Liver (tissue), 9 donors: ENCODE measurements around the gene NIP7. TPM values are rescaled to one million over a fixed set of nuclear protein-coding genes. Genes with fewer than 3 reads are reported as not detected.
A peak's percentile ranks its signal among the peaks of the same experiment; 100 is the strongest.

ENCODE experiments used
- DNase-seq: peaks from one replicate; pipeline ENCODE4 v3.0.0-alpha.2; 2017; ENCODE audit warnings: low spot score
- H3K27ac ChIP-seq, 2 donors: one replicate each; pipeline ENCODE4 v1.7.0; 2013; ENCODE audit warnings: inconsistent platforms in 2 of 2, low read length in 2 of 2, control low read depth in 1 of 2, low read depth in 1 of 2, mild to moderate bottlenecking in 1 of 2
- H3K27me3 ChIP-seq, 4 donors: one replicate each; pipeline versions ENCODE4 v1.6.1 to v1.7.0; 2013; ENCODE audit warnings: low read length in 3 of 4, inconsistent platforms in 1 of 4, mild to moderate bottlenecking in 1 of 4, moderate library complexity in 1 of 4; ENCODE audit not compliant: control insufficient read depth in 4 of 4, insufficient read depth in 4 of 4
- H3K36me3 ChIP-seq, 4 donors: one replicate each; pipeline versions ENCODE4 v1.6.1 to v1.7.0; 2013; ENCODE audit warnings: low read length in 3 of 4, mild to moderate bottlenecking in 3 of 4, low read depth in 1 of 4, moderate library complexity in 1 of 4; ENCODE audit not compliant: control insufficient read depth in 4 of 4, insufficient read depth in 3 of 4
- H3K4me1 ChIP-seq, 4 donors: one replicate each; pipeline versions ENCODE4 v1.6.1 to v1.7.0; 2013; ENCODE audit warnings: low read length in 3 of 4, mild to moderate bottlenecking in 3 of 4, moderate library complexity in 1 of 4; ENCODE audit not compliant: control insufficient read depth in 4 of 4, insufficient read depth in 4 of 4
- H3K4me3 ChIP-seq, 3 donors: one replicate each; pipeline versions ENCODE4 v1.6.1 to v1.7.0; 2013; ENCODE audit warnings: low read length in 3 of 3, control low read depth in 1 of 3, low read depth in 1 of 3, mild to moderate bottlenecking in 1 of 3
- H3K9ac ChIP-seq, 2 donors: one replicate each; pipeline ENCODE4 v1.7.0; 2013; ENCODE audit warnings: low read length in 2 of 2, mild to moderate bottlenecking in 2 of 2, moderate library complexity in 2 of 2, control low read depth in 1 of 2, low read depth in 1 of 2
- H3K9me3 ChIP-seq, 4 donors: one replicate each; pipeline versions ENCODE4 v1.6.1 to v1.7.0; 2013; ENCODE audit warnings: low read length in 3 of 4; ENCODE audit not compliant: control insufficient read depth in 4 of 4
- ATF3 ChIP-seq: IDR thresholded peaks from 2 replicates; pipeline ENCODE4 v1.6.1; 2016; ENCODE audit warnings: antibody characterized with exemption
- EGR1 ChIP-seq, 2 donors: IDR thresholded peaks; 2 replicates each; pipeline ENCODE4 v1.6.1; 2016 to 2018; ENCODE audit warnings: antibody characterized with exemption in 2 of 2, low read depth in 2 of 2
- FOXA1 ChIP-seq: IDR thresholded peaks from 2 replicates; pipeline ENCODE4 v1.6.1; 2016; ENCODE audit warnings: antibody characterized with exemption
- FOXA2 ChIP-seq: IDR thresholded peaks from 2 replicates; pipeline ENCODE4 v1.6.1; 2016; ENCODE audit warnings: antibody characterized with exemption
- GABPA ChIP-seq, 2 donors: IDR thresholded peaks in 1 of 2; conservative IDR thresholded peaks in 1 of 2; 2 replicates each; pipeline ENCODE4 v1.6.1; 2016; ENCODE audit warnings: antibody characterized with exemption in 2 of 2, mild to moderate bottlenecking in 1 of 2, moderate library complexity in 1 of 2
- HNF4A ChIP-seq, 2 donors: conservative IDR thresholded peaks; 2 replicates each; pipeline ENCODE4 v1.6.1; 2016; ENCODE audit warnings: antibody characterized with exemption in 2 of 2, mild to moderate bottlenecking in 2 of 2
- HNF4G ChIP-seq: IDR thresholded peaks from 2 replicates; pipeline ENCODE4 v1.6.1; 2016; ENCODE audit warnings: antibody characterized with exemption
- JUND ChIP-seq, 2 donors: IDR thresholded peaks; 2 replicates each; pipeline ENCODE4 v1.6.1; 2016; ENCODE audit warnings: antibody characterized with exemption in 2 of 2
- NR2F2 ChIP-seq: IDR thresholded peaks from 2 replicates; pipeline ENCODE4 v1.6.1; 2016; ENCODE audit warnings: antibody characterized with exemption
- RAD21 ChIP-seq, 2 donors: IDR thresholded peaks; 2 replicates each; pipeline ENCODE4 v1.6.1; 2016; ENCODE audit warnings: antibody characterized with exemption in 2 of 2, mild to moderate bottlenecking in 2 of 2
- REST ChIP-seq: IDR thresholded peaks from 2 replicates; pipeline ENCODE4 v1.6.1; 2016; ENCODE audit warnings: antibody characterized with exemption, mild to moderate bottlenecking
- RXRA ChIP-seq, 2 donors: IDR thresholded peaks; 2 replicates each; pipeline ENCODE4 v1.6.1; 2017 to 2018; ENCODE audit warnings: antibody characterized with exemption in 2 of 2, mild to moderate bottlenecking in 1 of 2
- SP1 ChIP-seq: IDR thresholded peaks from 2 replicates; pipeline ENCODE4 v1.6.1; 2018; ENCODE audit warnings: antibody characterized with exemption, mild to moderate bottlenecking
- TAF1 ChIP-seq: conservative IDR thresholded peaks from 2 replicates; pipeline ENCODE4 v1.6.1; 2016; ENCODE audit warnings: antibody characterized with exemption, mild to moderate bottlenecking
- YY1 ChIP-seq: IDR thresholded peaks from 2 replicates; pipeline ENCODE4 v1.6.1; 2016; ENCODE audit warnings: antibody characterized with exemption, mild to moderate bottlenecking
- ZBTB33 ChIP-seq: IDR thresholded peaks from 2 replicates; pipeline ENCODE4 v1.6.1; 2016; ENCODE audit warnings: antibody characterized with exemption
- WGBS: extraction: QIAGEN DNeasy Blood & Tissue Kit; methylation state at CpG from one replicate; pipeline ENCODE4 v1.1.7; 2013; 5-methylcytosine and 5-hydroxymethylcytosine counted together
- polyA plus RNA-seq, 2 donors: library from polyadenylated mRNA; stranded (reverse) in 1 of 2; unstranded in 1 of 2; fragments of 200-250 nt in 1 of 2; fragments of >200 nt in 1 of 2; fragmentation: Nextera tagmentation in 1 of 2; extraction: Ambion mirVana in 1 of 2; gene quantifications; one replicate each; pipeline versions ENCODE4 v1.2.1 to v1.2.3, GENCODE V29; 2013 to 2015
- total RNA-seq, 2 donors: library from RNA; depleted of rRNA; stranded (reverse); fragments of >200 nt; gene quantifications; one replicate each; pipeline ENCODE4 v1.2.3, GENCODE V29; 2014
- TF ChIP-seq, protein P1 (sequence below): IDR thresholded peaks from 2 replicates; pipeline ENCODE4 v1.6.1; 2016; ENCODE audit warnings: antibody characterized with exemption
- TF ChIP-seq, protein P2 (sequence below): fragments of 150-350 bp; IDR thresholded peaks from 2 replicates; pipeline ENCODE4 v1.5.1; 2017; ENCODE audit warnings: improper control_type of control experiment, low read depth, low read length; ENCODE audit not compliant: missing input control
- donor health status: healthy.
- donor health status: healthy.
- donor health status: healthy.
- donor health status: healthy.
- donor health status: healthy.

The NIP7 gene
- total and polyA plus RNA-seq, 4 donors, result 7.4 to 14.0 (median 11.1) TPM

DNA sequence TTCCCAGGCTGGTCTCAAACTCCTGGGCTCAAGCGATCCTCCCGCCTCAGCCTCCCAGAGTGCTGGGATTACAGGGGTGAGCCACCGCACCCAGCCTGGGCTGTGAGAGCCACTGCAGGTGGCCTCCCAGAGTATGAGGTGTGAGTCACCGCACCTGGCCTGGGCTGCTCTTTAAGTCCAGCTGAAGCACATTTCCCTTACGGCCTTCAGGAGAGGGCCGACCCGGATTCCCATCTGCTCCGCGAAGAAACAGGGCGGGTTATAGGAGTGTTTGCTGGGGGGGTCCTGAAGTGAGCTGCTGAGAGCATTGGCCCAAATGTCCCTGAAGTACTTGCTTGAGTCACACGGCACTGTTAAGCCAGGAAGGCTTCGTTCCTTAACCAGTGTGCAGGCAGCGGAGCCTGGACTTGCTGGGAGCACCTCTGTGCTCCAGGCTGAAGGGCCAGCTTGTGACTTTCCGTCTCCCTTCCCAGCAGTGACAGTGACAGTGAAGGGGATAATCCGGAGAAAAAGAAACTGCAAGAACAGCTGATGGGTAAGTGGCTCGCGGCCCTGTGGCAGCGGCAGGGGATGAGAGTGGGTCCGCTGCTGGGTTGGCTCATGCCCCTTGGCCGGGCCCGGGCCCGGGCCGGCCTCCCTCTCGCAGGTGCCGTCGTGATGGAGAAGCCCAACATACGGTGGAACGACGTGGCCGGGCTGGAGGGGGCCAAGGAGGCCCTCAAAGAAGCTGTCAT lies 21.2 kb upstream of the NIP7 start (continued):
- no peak for TF ChIP-seq ZBTB33

- H3K27me3 ChIP-seq, result no peaks in the 10 kb centered on the region
- no peak overlapping the region for H3K27ac ChIP-seq
- 72% methylated on average over 10 of the region's 10 CpGs for WGBS
- H3K4me1 ChIP-seq, result peaks cover 14 to 64% (median 52%) of the 10 kb centered on the region in 4 donors
- no peak for DNase-seq
- H3K36me3 ChIP-seq, result peaks cover 23 to 51% (median 37%) of the 10 kb centered on the region in 4 donors
- no peak overlapping the region for H3K4me3 ChIP-seq
- TF ChIP-seq, protein P1, sequence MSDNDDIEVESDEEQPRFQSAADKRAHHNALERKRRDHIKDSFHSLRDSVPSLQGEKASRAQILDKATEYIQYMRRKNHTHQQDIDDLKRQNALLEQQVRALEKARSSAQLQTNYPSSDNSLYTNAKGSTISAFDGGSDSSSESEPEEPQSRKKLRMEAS, result no peak
- TF ChIP-seq SP1 (peak; percentile 23), ATF3 (no peak), RAD21 (IDR thresholded peaks at IDR 0.05) (no peak), EGR1 (IDR thresholded peaks at IDR 0.05; ENCODE audit: low read depth in 2 of 2) (no peak), FOXA1 (no peak), HNF4A (conservative IDR thresholded peaks at IDR 0.05) (peak in 1 of 2 donors; percentile 50), REST (no peak), YY1 (no peak), HNF4G (no peak), ZBTB33 (no peak), RXRA (IDR thresholded peaks at IDR 0.05) (peak; percentile 67 to 86), NR2F2 (peak; percentile 68), FOXA2 (no peak), TAF1 (no peak), GABPA (IDR thresholded peaks at IDR 0.05 in 1 of 2, conservative IDR thresholded peaks at IDR 0.05 in 1 of 2) (no peak), JUND (IDR thresholded peaks at IDR 0.05) (no peak)
- TF ChIP-seq, protein P2, sequence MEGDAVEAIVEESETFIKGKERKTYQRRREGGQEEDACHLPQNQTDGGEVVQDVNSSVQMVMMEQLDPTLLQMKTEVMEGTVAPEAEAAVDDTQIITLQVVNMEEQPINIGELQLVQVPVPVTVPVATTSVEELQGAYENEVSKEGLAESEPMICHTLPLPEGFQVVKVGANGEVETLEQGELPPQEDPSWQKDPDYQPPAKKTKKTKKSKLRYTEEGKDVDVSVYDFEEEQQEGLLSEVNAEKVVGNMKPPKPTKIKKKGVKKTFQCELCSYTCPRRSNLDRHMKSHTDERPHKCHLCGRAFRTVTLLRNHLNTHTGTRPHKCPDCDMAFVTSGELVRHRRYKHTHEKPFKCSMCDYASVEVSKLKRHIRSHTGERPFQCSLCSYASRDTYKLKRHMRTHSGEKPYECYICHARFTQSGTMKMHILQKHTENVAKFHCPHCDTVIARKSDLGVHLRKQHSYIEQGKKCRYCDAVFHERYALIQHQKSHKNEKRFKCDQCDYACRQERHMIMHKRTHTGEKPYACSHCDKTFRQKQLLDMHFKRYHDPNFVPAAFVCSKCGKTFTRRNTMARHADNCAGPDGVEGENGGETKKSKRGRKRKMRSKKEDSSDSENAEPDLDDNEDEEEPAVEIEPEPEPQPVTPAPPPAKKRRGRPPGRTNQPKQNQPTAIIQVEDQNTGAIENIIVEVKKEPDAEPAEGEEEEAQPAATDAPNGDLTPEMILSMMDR, result no peak
- H3K9me3 ChIP-seq, result no peaks in the 10 kb centered on the region
- H3K9ac ChIP-seq, result no peak overlapping the region
Observed at GRCh38 chr16:69318911-69319289, 20.7 kb upstream of the NIP7 start.
